H1 (cell line): Measurements from ENCODE around the gene JDP2. TPM values are rescaled to one million over a fixed set of nuclear protein-coding genes. Genes with fewer than 3 reads are reported as not detected.

Experiments
- CTCF ChIA-PET: fragments of 300-600 bp; sonication (Branson Sonifier 250); formaldehyde crosslinking; loops from one replicate; lab custom pipeline; 2021; ENCODE audit not compliant: partially characterized antibody; lab: Charles Lee
- POLR2A ChIA-PET: fragments of 300-600 bp; sonication (Branson Sonifier 250); formaldehyde crosslinking; loops from one replicate; lab custom pipeline; 2021; ENCODE audit warnings: inconsistent platforms; ENCODE audit not compliant: partially characterized antibody; lab: Charles Lee
- DNase-seq, 2 experiments: peaks; one replicate each; pipeline versions ENCODE4 v3.0.0 to v3.0.0-alpha.2; 2010 to 2022; ENCODE audit warnings: low spot score in 2 of 2, low read depth in 1 of 2, mixed read lengths in 1 of 2
- FAIRE-seq: peaks from 2 replicates; lab custom pipeline; 2011; peaks lifted over from hg19 to GRCh38; lab: Jason Lieb, UNC
- H2AFZ ChIP-seq: 2 replicates; pipeline ENCODE4 v1.8.1; 2012; ENCODE audit warnings: low read length, inconsistent platforms
- H2AK5ac ChIP-seq: 2 replicates; pipeline ENCODE4 v1.6.1; 2013; ENCODE audit warnings: low read depth, low read length
- H2BK120ac ChIP-seq: replicated peaks from 2 replicates; pipeline ENCODE3; 2013; ENCODE audit warnings: low read depth, low read length, inconsistent platforms
- H2BK12ac ChIP-seq: 2 replicates; pipeline ENCODE4 v1.6.1; 2013; ENCODE audit warnings: low read depth, low read length
- H2BK15ac ChIP-seq: 2 replicates; pipeline ENCODE4 v1.6.1; 2013; ENCODE audit warnings: low read length
- H2BK20ac ChIP-seq: 2 replicates; pipeline ENCODE4 v1.6.1; 2013; ENCODE audit warnings: low read length
- H2BK5ac ChIP-seq: 2 replicates; pipeline ENCODE4 v1.6.1; 2013; ENCODE audit warnings: low read depth, low read length
- H3K14ac ChIP-seq: 2 replicates; pipeline ENCODE4 v1.6.1; 2013; ENCODE audit warnings: inconsistent platforms; ENCODE audit not compliant: insufficient read length
- H3K18ac ChIP-seq: 2 replicates; pipeline ENCODE4 v1.6.1; 2013; ENCODE audit warnings: low read length; ENCODE audit errors: extremely low read depth
- H3K23ac ChIP-seq: 2 replicates; pipeline ENCODE4 v1.6.1; 2013; ENCODE audit warnings: inconsistent platforms; ENCODE audit not compliant: insufficient read length
- H3K23me2 ChIP-seq: 2 replicates; pipeline ENCODE4 v1.6.1; 2013; ENCODE audit warnings: low read depth, low read length
- H3K27ac ChIP-seq: 2 replicates; pipeline ENCODE4 v1.6.1; 2011; ENCODE audit warnings: low read depth, low read length, inconsistent platforms
- H3K27me3 ChIP-seq, 4 experiments: replicated peaks in 1 of 4; 1 replicate in 1 of 4; 2 replicates in 3 of 4; pipeline versions ENCODE4 v1.6.1 to v1.8.1; 2011 to 2013; ENCODE audit warnings: low read length in 3 of 4, mild to moderate bottlenecking in 3 of 4, inconsistent platforms in 2 of 4, mixed read lengths in 2 of 4, moderate library complexity in 1 of 4; ENCODE audit not compliant: control insufficient read depth in 3 of 4, insufficient read depth in 3 of 4; ENCODE audit errors: extremely low read depth in 1 of 4
- H3K36me3 ChIP-seq, 4 experiments: 2 replicates each; pipeline versions ENCODE4 v1.6.1 to v1.8.1; 2011 to 2013; ENCODE audit warnings: mild to moderate bottlenecking in 4 of 4, low read length in 3 of 4, moderate library complexity in 2 of 4, control low read depth in 1 of 4, inconsistent platforms in 1 of 4; ENCODE audit not compliant: insufficient read depth in 4 of 4, control insufficient read depth in 2 of 4
- H3K4ac ChIP-seq: replicated peaks from 2 replicates; pipeline ENCODE3; 2013; ENCODE audit warnings: low read length, low read depth, mixed read lengths, inconsistent platforms; ENCODE audit not compliant: insufficient read length
- H3K4me1 ChIP-seq, 4 experiments: replicated peaks in 1 of 4; 1 replicate in 1 of 4; 2 replicates in 3 of 4; pipeline versions ENCODE4 v1.6.1 to v1.8.1; 2011 to 2013; ENCODE audit warnings: low read length in 3 of 4, inconsistent platforms in 2 of 4, mixed read lengths in 1 of 4; ENCODE audit not compliant: insufficient read depth in 4 of 4, control insufficient read depth in 3 of 4
- H3K4me2 ChIP-seq, 2 experiments: 2 replicates each; pipeline versions ENCODE4 v1.6.1 to v1.8.1; 2011 to 2013; ENCODE audit warnings: low read depth in 2 of 2, low read length in 2 of 2, control low read depth in 1 of 2, inconsistent platforms in 1 of 2, mild to moderate bottlenecking in 1 of 2; ENCODE audit not compliant: insufficient read depth in 1 of 2
- H3K4me3 ChIP-seq, 4 experiments: fragments of 200-600, 300-600 bp in 1 of 4; sonication (generic), shearing (Covaris generic), sonication (Bioruptor Twin) in 1 of 4; 2 replicates each; pipeline versions ENCODE4 v1.5.1 to v1.8.1; 2011 to 2016; ENCODE audit warnings: low read length in 4 of 4, low read depth in 3 of 4, control low read depth in 2 of 4, inconsistent platforms in 2 of 4, mild to moderate bottlenecking in 2 of 4, mixed read lengths in 1 of 4, moderate library complexity in 1 of 4; ENCODE audit not compliant: insufficient read depth in 2 of 4; ENCODE audit errors: extremely low read depth in 1 of 4
- H3K56ac ChIP-seq: replicated peaks from 2 replicates; pipeline ENCODE3; 2013; ENCODE audit warnings: low read depth, mild to moderate bottlenecking, mixed read lengths, low read length, inconsistent platforms; ENCODE audit not compliant: insufficient read length
- H3K79me1 ChIP-seq: 2 replicates; pipeline ENCODE4 v1.6.1; 2013; ENCODE audit warnings: low read depth, low read length, control low read depth
- H3K79me2 ChIP-seq, 2 experiments: 2 replicates each; pipeline versions ENCODE4 v1.6.1 to v1.8.1; 2012 to 2013; ENCODE audit warnings: low read length in 2 of 2, mild to moderate bottlenecking in 2 of 2, inconsistent platforms in 1 of 2; ENCODE audit not compliant: insufficient read depth in 2 of 2, control insufficient read depth in 1 of 2
- H3K9ac ChIP-seq, 4 experiments: replicated peaks in 1 of 4; 1 replicate in 1 of 4; 2 replicates in 3 of 4; pipeline versions ENCODE4 v1.6.1 to v1.8.1; 2011 to 2013; ENCODE audit warnings: low read depth in 3 of 4, low read length in 3 of 4, control low read depth in 2 of 4, mild to moderate bottlenecking in 2 of 4, moderate library complexity in 2 of 4, inconsistent platforms in 1 of 4; ENCODE audit errors: extremely low read depth in 1 of 4
- H3K9me3 ChIP-seq, 2 experiments: 2 replicates each; pipeline versions ENCODE4 v1.6.1 to v1.8.1; 2012 to 2013; ENCODE audit warnings: mild to moderate bottlenecking in 2 of 2, moderate library complexity in 2 of 2, control low read depth in 1 of 2, inconsistent platforms in 1 of 2, low read depth in 1 of 2, low read length in 1 of 2, mixed read lengths in 1 of 2; ENCODE audit not compliant: insufficient read depth in 2 of 2
- H4K20me1 ChIP-seq, 2 experiments: replicated peaks in 1 of 2; 2 replicates each; pipeline versions ENCODE3 to v1.8.1; 2011 to 2013; ENCODE audit warnings: inconsistent platforms in 2 of 2, low read length in 2 of 2, mild to moderate bottlenecking in 1 of 2; ENCODE audit not compliant: insufficient read depth in 2 of 2, control insufficient read depth in 1 of 2
- H4K5ac ChIP-seq: 2 replicates; pipeline ENCODE4 v1.6.1; 2013; ENCODE audit warnings: low read length, low read depth, mixed read lengths, inconsistent platforms; ENCODE audit not compliant: insufficient read length
- H4K8ac ChIP-seq: 2 replicates; pipeline ENCODE4 v1.8.0; 2013; ENCODE audit warnings: mild to moderate bottlenecking, moderate library complexity, low read length, inconsistent platforms; ENCODE audit not compliant: insufficient read depth; ENCODE audit errors: extremely low read depth
- H4K91ac ChIP-seq: replicated peaks from 2 replicates; pipeline ENCODE3; 2013; ENCODE audit warnings: low read length, mixed read lengths, inconsistent platforms; ENCODE audit not compliant: insufficient read length
- SRF ChIP-seq: IDR thresholded peaks from 2 replicates; pipeline ENCODE4 v1.6.1; 2011; ENCODE audit warnings: mild to moderate bottlenecking, low read depth, low read length, moderate library complexity
- WGBS, 2 experiments: shearing (Covaris generic) in 1 of 2; methylation state at CpG; one replicate each; pipeline versions ENCODE4 v1.1.6 to v1.1.7; 2013 to 2015; ENCODE audit warnings: low lambda C conversion rate in 2 of 2, mixed read lengths in 2 of 2, inconsistent platforms in 1 of 2, low coverage in 1 of 2, missing lambda C conversion rate in 1 of 2; ENCODE audit not compliant: insufficient replicate concordance in 2 of 2, insufficient coverage in 1 of 2, insufficient read length in 1 of 2; ENCODE audit errors: extremely low coverage in 1 of 2, missing lambda C conversion rate in 1 of 2; 5-methylcytosine and 5-hydroxymethylcytosine counted together
- polyA plus RNA-seq, 7 experiments: library from polyadenylated mRNA; depleted of rRNA in 3 of 7; stranded (reverse) in 5 of 7; unstranded in 2 of 7; fragments of >200 nt in 5 of 7; fragments of 200-250 nt in 2 of 7; gene quantifications; 1 replicate in 5 of 7; 2 replicates in 1 of 7; 4 replicates in 1 of 7; pipeline versions ENCODE4 v1.2.1 to v1.2.3, GENCODE V29; 2011 to 2013; ENCODE audit warnings: missing spikeins in 2 of 7, mixed read lengths in 2 of 7
- total RNA-seq: library from RNA; stranded (reverse); fragmentation: NEBNext Ultra II Directional; extraction: Animal tissue kit (Norgen Biotek cat#: 25700); gene quantifications from 2 replicates; pipeline ENCODE4 v1.2.1, GENCODE V29; 2021

Gene JDP2
- total and polyA plus RNA-seq, 2 of the 8 experiments (the other 6 are each of a cell fraction or from before 2014, with no cell fraction given), result 8.9 to 27.2 TPM

DNA sequence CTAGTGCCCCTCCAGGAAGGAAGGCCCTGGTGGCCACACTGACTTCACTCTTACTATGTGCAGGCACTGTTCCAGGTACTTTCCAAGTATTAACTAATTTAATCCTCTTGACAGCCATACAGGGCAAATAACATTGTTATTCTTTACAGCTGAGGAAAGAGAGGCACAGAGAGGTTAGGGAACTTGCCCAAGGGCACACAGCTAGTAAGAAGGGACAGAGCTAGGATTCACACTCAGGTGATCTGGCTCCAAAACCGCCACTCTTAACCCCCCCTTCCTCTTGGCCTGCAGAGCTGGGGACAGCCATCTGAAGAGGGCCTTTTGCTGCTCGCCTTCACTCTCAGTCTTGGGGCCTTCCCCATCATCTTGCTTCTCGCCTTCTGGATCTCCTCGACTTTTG, 4.0 kb downstream of the JDP2 start:
- Histone ChIP-seq H4K5ac (no peak overlapping the region), H3K23ac (no peak overlapping the region), H3K27ac (no peak overlapping the region), H4K20me1 (peaks cover 3 to 5% of the 10 kb centered on the region in 2 experiments), H2BK12ac (no peak overlapping the region), H4K8ac (no peak overlapping the region; the same call in 1 of the 2 replicates), H2BK5ac (no peak overlapping the region), H2AK5ac (no peak overlapping the region), H3K4ac (no peak overlapping the region), H3K27me3 (peaks cover 0 to 4% (median 2%) of the 10 kb centered on the region in 4 experiments; a peak in 4 of 7 replicates), H3K14ac (no peak overlapping the region), H2AFZ (no peak overlapping the region), H2BK15ac (no peak overlapping the region), H3K9me3 (no peaks in the 10 kb centered on the region), H2BK20ac (no peak overlapping the region), H3K4me1 (peaks cover 5 to 14% (median 11%) of the 10 kb centered on the region in 4 experiments), H2BK120ac (no peak overlapping the region), H3K36me3 (peaks cover 0 to 18% (median 3%) of the 10 kb centered on the region in 4 experiments; a peak in 1 of 8 replicates), H3K23me2 (peaks cover 6% of the 10 kb centered on the region; the same call in 1 of the 2 replicates), H3K56ac (no peak overlapping the region), H3K79me2 (peaks cover 0 to 31% of the 10 kb centered on the region in 2 experiments; a peak in 2 of 4 replicates), H4K91ac (no peak overlapping the region), H3K18ac (no peak overlapping the region), H3K4me2 (no peak overlapping the region), H3K79me1 (peaks cover 3% of the 10 kb centered on the region; the same call in 1 of the 2 replicates), H3K4me3 (no peak overlapping the region), H3K9ac (no peak overlapping the region)
- 93% methylated on average over 4 of the region's 4 CpGs; no CpG with 5 or more reads in 1 of the 2 experiments for WGBS, 2 experiments
- ChIA-PET POLR2A (interaction anchor here (1.2 to 5.2 kb wide), 6 partner anchors 10 to 51 kb away, joined by 3 to 24 read pairs (median 7); no protein-coding TSS in a partner anchor), CTCF (interaction anchor here (0.7 to 3.1 kb wide), 4 partner anchors 11 to 127 kb away, joined by 3 to 16 read pairs (median 6); no protein-coding TSS in a partner anchor)
- FAIRE-seq (no peak), DNase-seq (no peak)
- TF ChIP-seq SRF, result no peak
